LHCN-M2 (cell line): ENCODE results near the gene MBNL2. TPM values are rescaled to one million over a fixed set of nuclear protein-coding genes. Genes with fewer than 3 reads are reported as not detected.

Source experiments
- DNase-seq: peaks from one replicate; pipeline ENCODE4 v3.0.0-alpha.2; 2012; ENCODE audit warnings: low read depth
- total RNA-seq: library from RNA; depleted of rRNA; stranded (reverse); fragments of >200 nt; gene quantifications from 2 replicates; pipeline ENCODE4 v1.2.3, GENCODE V29; 2014

Gene MBNL2
- total RNA-seq, 1 experiment from 2014 or later = 24.4 TPM

GRCh38 chr13:97234236-97234635, 12.1 kb downstream of the MBNL2 start:
- DNase-seq = no peak

- DNase-seq = no peak
These were observed 12.6 kb downstream of the MBNL2 start for GRCh38 chr13:97234742-97235141.

GRCh38 chr13:97235549-97236231, 13.6 kb downstream of the MBNL2 start:
- DNase-seq = no peak

- no peak for DNase-seq
These were observed 15.3 kb downstream of the MBNL2 start for GRCh38 chr13:97237388-97237787.

- no peak for DNase-seq
These were observed 16.3 kb downstream of the MBNL2 start for GRCh38 chr13:97238432-97238831.

- DNase-seq = no peak
These were observed 16.8 kb downstream of the MBNL2 start for GRCh38 chr13:97238883-97239282.

GRCh38 chr13:97239306-97239705, 17.2 kb downstream of the MBNL2 start:
- DNase-seq = no peak

GRCh38 chr13:97239943-97240787, 18.0 kb downstream of the MBNL2 start:
- DNase-seq = no peak

- DNase-seq = no peak
These were observed 18.9 kb downstream of the MBNL2 start for GRCh38 chr13:97240788-97241734.

GRCh38 chr13:97241761-97242160, 19.6 kb downstream of the MBNL2 start:
- no peak for DNase-seq

- DNase-seq = no peak
These were observed 20.8 kb downstream of the MBNL2 start for GRCh38 chr13:97242755-97243497.

- no peak for DNase-seq
These were observed 22.0 kb downstream of the MBNL2 start for GRCh38 chr13:97243915-97244781.

GRCh38 chr13:97245011-97245410, 22.9 kb downstream of the MBNL2 start:
- DNase-seq = no peak

GRCh38 chr13:97246596-97247158, 24.5 kb downstream of the MBNL2 start:
- no peak for DNase-seq

- no peak for DNase-seq
These were observed 26.1 kb downstream of the MBNL2 start for GRCh38 chr13:97248243-97248642.

- peak; percentile 21 for DNase-seq
These were observed 27.1 kb downstream of the MBNL2 start for GRCh38 chr13:97249093-97249795.

GRCh38 chr13:97249796-97250495, 27.8 kb downstream of the MBNL2 start:
- DNase-seq = no peak

GRCh38 chr13:97250560-97250959, 28.4 kb downstream of the MBNL2 start:
- DNase-seq = no peak
